ENCODE data around the gene ARHGAP22. TPM values are rescaled to one million over a fixed set of nuclear protein-coding genes. Genes with fewer than 3 reads are reported as not detected.

The ARHGAP22 gene
- total RNA-seq, 4 donors from 2014 or later: 0.59 to 2.1 (median 1.2) TPM

GRCh38 chr10:48609441-48609840 is 4.6 kb upstream of the ARHGAP22 start:
- no peaks in the 10 kb centered on the region for H3K36me3 ChIP-seq
- H3K9me3 ChIP-seq: no peaks in the 10 kb centered on the region
- peaks cover 8 to 25% (median 8%) of the 10 kb centered on the region in 3 donors for H3K4me1 ChIP-seq
- H3K27me3 ChIP-seq: peaks cover 0 to 41% (median 0%) of the 10 kb centered on the region in 4 donors
- WGBS, 2 donors: 87 to 91% methylated on average over 5 of the region's 5 CpGs
- DNase-seq: no peak
- intact Hi-C loops (cut with DNase I): no loop called here
- no peak overlapping the region for H3K27ac ChIP-seq
- H3K4me3 ChIP-seq: no peak overlapping the region
- TF ChIP-seq, protein P1, sequence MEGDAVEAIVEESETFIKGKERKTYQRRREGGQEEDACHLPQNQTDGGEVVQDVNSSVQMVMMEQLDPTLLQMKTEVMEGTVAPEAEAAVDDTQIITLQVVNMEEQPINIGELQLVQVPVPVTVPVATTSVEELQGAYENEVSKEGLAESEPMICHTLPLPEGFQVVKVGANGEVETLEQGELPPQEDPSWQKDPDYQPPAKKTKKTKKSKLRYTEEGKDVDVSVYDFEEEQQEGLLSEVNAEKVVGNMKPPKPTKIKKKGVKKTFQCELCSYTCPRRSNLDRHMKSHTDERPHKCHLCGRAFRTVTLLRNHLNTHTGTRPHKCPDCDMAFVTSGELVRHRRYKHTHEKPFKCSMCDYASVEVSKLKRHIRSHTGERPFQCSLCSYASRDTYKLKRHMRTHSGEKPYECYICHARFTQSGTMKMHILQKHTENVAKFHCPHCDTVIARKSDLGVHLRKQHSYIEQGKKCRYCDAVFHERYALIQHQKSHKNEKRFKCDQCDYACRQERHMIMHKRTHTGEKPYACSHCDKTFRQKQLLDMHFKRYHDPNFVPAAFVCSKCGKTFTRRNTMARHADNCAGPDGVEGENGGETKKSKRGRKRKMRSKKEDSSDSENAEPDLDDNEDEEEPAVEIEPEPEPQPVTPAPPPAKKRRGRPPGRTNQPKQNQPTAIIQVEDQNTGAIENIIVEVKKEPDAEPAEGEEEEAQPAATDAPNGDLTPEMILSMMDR (IDR thresholded peaks at IDR 0.05): no peak
- no peak for TF ChIP-seq POLR2A (IDR thresholded peaks at IDR 0.05)

- Histone ChIP-seq H3K4me1 (peaks cover 10 to 30% (median 13%) of the 10 kb centered on the region in 3 donors), H3K9me3 (no peaks in the 10 kb centered on the region), H3K27me3 (peaks cover 0 to 45% (median 0%) of the 10 kb centered on the region in 4 donors), H3K4me3 (no peak overlapping the region), H3K36me3 (no peaks in the 10 kb centered on the region), H3K27ac (no peak overlapping the region)
- intact Hi-C loops (cut with DNase I): no loop called here
- TF ChIP-seq POLR2A (IDR thresholded peaks at IDR 0.05): no peak
- TF ChIP-seq, protein P1 (IDR thresholded peaks at IDR 0.05): no peak
- no peak for DNase-seq
These were observed 4.1 kb upstream of the ARHGAP22 start for GRCh38 chr10:48608976-48609375.

GRCh38 chr10:48608279-48608681 is 3.4 kb upstream of the ARHGAP22 start:
- H3K27me3 ChIP-seq: peaks cover 0 to 52% (median 0%) of the 10 kb centered on the region in 4 donors
- peaks cover 10 to 31% (median 13%) of the 10 kb centered on the region in 3 donors for H3K4me1 ChIP-seq
- no peaks in the 10 kb centered on the region for H3K36me3 ChIP-seq
- WGBS, 2 donors: 31 to 46% methylated on average over 2 to 3 of the region's 3 CpGs
- TF ChIP-seq POLR2A (IDR thresholded peaks at IDR 0.05): no peak
- TF ChIP-seq, protein P1 (IDR thresholded peaks at IDR 0.05): peak; percentile 40 to 66 (median 50)
- DNase-seq: no peak
- no peak overlapping the region for H3K4me3 ChIP-seq
- intact Hi-C loops (cut with DNase I): no loop called here
- no peak overlapping the region for H3K27ac ChIP-seq
- H3K9me3 ChIP-seq: no peaks in the 10 kb centered on the region

DNA sequence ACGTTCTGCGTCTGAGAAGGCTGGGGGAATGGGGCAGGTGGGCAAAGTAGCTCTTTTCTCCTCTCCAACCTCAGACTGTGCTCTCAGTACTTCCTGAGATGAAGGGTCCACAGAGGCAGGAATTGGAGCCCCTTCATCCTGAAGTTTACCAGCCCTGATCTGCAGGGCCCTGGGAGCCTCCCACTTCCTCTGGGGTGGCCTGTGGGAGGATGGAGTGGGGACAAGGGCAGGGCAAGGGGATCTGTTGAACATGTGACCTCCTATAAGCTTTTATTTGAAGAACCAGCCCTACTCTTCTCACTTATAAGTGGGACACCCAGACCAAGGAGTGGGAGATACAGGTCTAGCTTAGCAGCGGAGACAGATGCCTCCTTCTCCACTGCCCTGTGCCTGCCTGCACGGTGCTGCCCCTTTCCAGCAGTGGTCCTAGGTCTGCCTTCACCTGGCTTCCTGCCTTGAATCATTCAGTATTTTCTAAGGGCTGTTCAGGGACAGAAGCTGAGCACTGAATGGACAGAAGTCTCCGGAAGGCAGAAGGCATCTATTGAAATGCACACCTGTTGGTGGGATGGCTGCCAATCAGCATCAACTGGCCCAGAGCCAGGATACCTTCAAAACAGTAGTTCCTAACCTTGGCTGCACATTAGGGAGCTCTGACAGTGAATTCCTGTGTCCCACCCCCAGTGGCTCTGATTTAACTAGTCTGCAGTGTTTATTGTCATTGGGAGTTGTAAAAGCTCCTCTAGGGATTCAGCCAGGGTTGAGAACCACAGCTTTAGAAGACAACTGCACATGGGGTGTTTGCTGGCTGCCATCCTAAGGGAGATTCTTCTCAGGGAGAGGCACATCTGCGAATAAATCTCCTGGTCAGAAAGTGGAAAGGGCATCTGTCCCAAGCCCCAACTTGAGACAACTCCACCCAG is 2.7 kb upstream of the ARHGAP22 start:
- peaks cover 10 to 31% (median 13%) of the 10 kb centered on the region in 3 donors for H3K4me1 ChIP-seq
- H3K27me3 ChIP-seq: peaks cover 0 to 52% (median 0%) of the 10 kb centered on the region in 4 donors
- intact Hi-C loops (cut with DNase I): no loop called here
- TF ChIP-seq POLR2A (IDR thresholded peaks at IDR 0.05): no peak
- TF ChIP-seq, protein P1 (IDR thresholded peaks at IDR 0.05): no peak
- WGBS, 2 donors: 60 to 63% methylated on average over 5 to 6 of the region's 6 CpGs
- H3K36me3 ChIP-seq: no peaks in the 10 kb centered on the region
- H3K27ac ChIP-seq: peak overlapping the region in 2 of 4 donors; percentile 42 to 64
- no peaks in the 10 kb centered on the region for H3K9me3 ChIP-seq
- no peak overlapping the region for H3K4me3 ChIP-seq
- no peak for DNase-seq
